Activated CD8-positive, alpha-beta T cell treated with anti-CD3 and anti-CD28 coated beads for 36 hours (primary cell): ENCODE data around the gene PDZD7. TPM values are rescaled to one million over a fixed set of nuclear protein-coding genes. Genes with fewer than 3 reads are reported as not detected.

Experiments used
- ATAC-seq: fragments of 200-7000 bp; cut with Tn5 transposase; one replicate; pipeline ENCODE4 v1.10.0; 2021; ENCODE audit warnings: mild to moderate bottlenecking, moderate library complexity
- CTCF ChIA-PET: fragments of 350-600 bp; sonication (Branson Sonifier 250); formaldehyde crosslinking; loops from one replicate; lab custom pipeline; 2021; ENCODE audit warnings: antibody characterized with exemption; lab: Charles Lee
- POLR2A ChIA-PET: fragments of 350-600 bp; sonication (Branson Sonifier 250); formaldehyde crosslinking; loops from one replicate; lab custom pipeline; 2021; ENCODE audit warnings: antibody characterized with exemption; lab: Charles Lee
- DNase-seq: peaks from one replicate; pipeline ENCODE4 v3.0.0-alpha.2; 2020
- H3K27ac Mint-ChIP-seq: one replicate; pipeline ENCODE4 v1.8.0; 2021; ENCODE audit warnings: mild to moderate bottlenecking, mixed read lengths
- H3K27me3 Mint-ChIP-seq: one replicate; pipeline ENCODE4 v1.8.0; 2021; ENCODE audit warnings: mixed read lengths
- H3K36me3 Mint-ChIP-seq: one replicate; pipeline ENCODE4 v1.8.0; 2021; ENCODE audit warnings: low read depth, mixed read lengths
- H3K4me1 Mint-ChIP-seq: one replicate; pipeline ENCODE4 v1.8.0; 2021; ENCODE audit warnings: low read depth, mixed read lengths
- H3K4me3 Mint-ChIP-seq: one replicate; pipeline ENCODE4 v1.8.0; 2021; ENCODE audit warnings: mild to moderate bottlenecking, moderate library complexity, mixed read lengths
- H3K9me3 Mint-ChIP-seq: one replicate; pipeline ENCODE4 v1.8.0; 2021; ENCODE audit warnings: mixed read lengths
- CTCF ChIP-seq: fragments of 200-600 bp; IDR thresholded peaks from one replicate; pipeline ENCODE4 v1.8.0; 2022; ENCODE audit warnings: antibody characterized with exemption, mild to moderate bottlenecking
- intact Hi-C: fragments of 100-400 bp; cut with micrococcal nuclease; formaldehyde crosslinking; loops from one replicate; pipeline ENCODE4 v1.10.0; 2022
- total RNA-seq, 2 experiments: library from RNA; stranded (reverse); gene quantifications; one replicate each; pipeline ENCODE4 v1.2.3, GENCODE V29; 2021

PDZD7 gene
- total RNA-seq, 2 experiments from 2014 or later = 0.25 to 0.65 TPM

- DNase-seq (no peak), ATAC-seq (no peak)
- Mint-ChIP-seq H3K4me3 (no peak overlapping the region), H3K4me1 (peaks cover 33% of the 10 kb centered on the region), H3K36me3 (peaks cover 37% of the 10 kb centered on the region), H3K27me3 (no peaks in the 10 kb centered on the region), H3K9me3 (no peaks in the 10 kb centered on the region), H3K27ac (peak overlapping the region; percentile 12)
- intact Hi-C loops = no loop called here
- TF ChIP-seq CTCF = peak; percentile 32
- POLR2A ChIA-PET = interaction anchor here (0.5 to 1.3 kb wide), 3 partner anchors 10 to 1227 kb away, joined by 3 read pairs; no protein-coding TSS in a partner anchor
- CTCF ChIA-PET = interaction anchor here (0.7 kb wide), 1 partner anchor 20 kb away, joined by 3 read pairs; no protein-coding TSS in a partner anchor
Observed at GRCh38 chr10:100993986-100994708, 36.8 kb downstream of the PDZD7 start.

GRCh38 chr10:100989088-100989487 lies 41.8 kb downstream of the PDZD7 start:
- POLR2A ChIA-PET = interaction anchor here (0.5 to 2.9 kb wide), 3 partner anchors 9 to 447 kb away, joined by 3 to 25 read pairs (median 3); partner anchors contain the start of gene LZTS2
- CTCF ChIA-PET = interaction anchor here (1.6 to 6.6 kb wide), 2 partner anchors 8 to 30 kb away, joined by 7 to 50 read pairs; no protein-coding TSS in a partner anchor
- DNase-seq = no peak
- no peak for TF ChIP-seq CTCF
- Mint-ChIP-seq H3K36me3 (peaks cover 42% of the 10 kb centered on the region), H3K9me3 (no peaks in the 10 kb centered on the region), H3K4me1 (peaks cover 40% of the 10 kb centered on the region), H3K27ac (no peak overlapping the region), H3K4me3 (peak overlapping the region; percentile 96), H3K27me3 (no peaks in the 10 kb centered on the region)
- ATAC-seq = no peak
- intact Hi-C loops = no loop called here

GRCh38 chr10:100988166-100988565 lies 42.8 kb downstream of the PDZD7 start:
- ATAC-seq (no peak), DNase-seq (no peak)
- H3K27ac Mint-ChIP-seq = no peak overlapping the region
- intact Hi-C loops = no loop called here
- peaks cover 40% of the 10 kb centered on the region for H3K4me1 Mint-ChIP-seq
- H3K36me3 Mint-ChIP-seq = peaks cover 35% of the 10 kb centered on the region
- no peaks in the 10 kb centered on the region for H3K27me3 Mint-ChIP-seq
- ChIA-PET POLR2A (interaction anchor here (1.0 to 2.9 kb wide), 3 partner anchors 10 to 18 kb away, joined by 3 to 25 read pairs (median 3); partner anchors contain the start of gene LZTS2), CTCF (interaction anchor here (1.6 to 6.6 kb wide), 3 partner anchors 9 to 31 kb away, joined by 7 to 50 read pairs (median 7); no protein-coding TSS in a partner anchor)
- H3K4me3 Mint-ChIP-seq = peak overlapping the region; percentile 96
- no peaks in the 10 kb centered on the region for H3K9me3 Mint-ChIP-seq
- TF ChIP-seq CTCF = no peak

GRCh38 chr10:100987685-100988049 lies 43.3 kb downstream of the PDZD7 start:
- no peaks in the 10 kb centered on the region for H3K9me3 Mint-ChIP-seq
- H3K4me3 Mint-ChIP-seq = peak overlapping the region; percentile 96
- peak; percentile 21 for ATAC-seq
- intact Hi-C loops = no loop called here
- H3K27ac Mint-ChIP-seq = peak overlapping the region; percentile 89
- peaks cover 40% of the 10 kb centered on the region for H3K4me1 Mint-ChIP-seq
- ChIA-PET POLR2A (interaction anchor here (0.9 to 2.9 kb wide), 4 partner anchors 11 to 42 kb away, joined by 3 to 25 read pairs (median 3); partner anchors contain the start of gene LZTS2), CTCF (interaction anchor here (1.6 to 6.6 kb wide), 4 partner anchors 10 to 31 kb away, joined by 7 to 50 read pairs (median 8); partner anchors contain the start of gene SEMA4G)
- no peak for DNase-seq
- no peak for TF ChIP-seq CTCF
- peaks cover 32% of the 10 kb centered on the region for H3K36me3 Mint-ChIP-seq
- H3K27me3 Mint-ChIP-seq = no peaks in the 10 kb centered on the region
